Heart left ventricle (tissue), 16 donors: ENCODE measurements around the gene USH1G. TPM values are rescaled to one million over a fixed set of nuclear protein-coding genes. Genes with fewer than 3 reads are reported as not detected.
"Not testable (repeated sequence)": the region's sequence is repeated elsewhere in the genome, so short reads cannot be mapped to it uniquely, and the experiment has no call there.

Experiments
- ATAC-seq, 4 donors: fragments of 200-7000 bp; cut with Tn5 transposase; one replicate each; pipeline ENCODE4 v1.9.1; 2020 to 2022; ENCODE audit warnings: moderate library complexity in 4 of 4, mild to moderate bottlenecking in 3 of 4, moderate number of reproducible peaks in 1 of 4
- DNase-seq, 5 donors: peaks; one replicate each; pipeline ENCODE4 v3.0.0-alpha.2; 2020
- H3K27ac ChIP-seq, 12 donors: fragments of 200-600 bp; sonication (generic) in 4 of 12; one replicate each; pipeline versions ENCODE4 v1.5.0 to v1.8.0; 2016 to 2022; ENCODE audit warnings: mild to moderate bottlenecking in 2 of 12
- H3K27me3 ChIP-seq, 9 donors: fragments of 200-600 bp; sonication (generic) in 2 of 9; one replicate each; pipeline versions ENCODE4 v1.5.1 to v1.8.0; 2016 to 2022; ENCODE audit warnings: mild to moderate bottlenecking in 3 of 9
- H3K36me3 ChIP-seq, 9 donors: fragments of 200-600 bp; sonication (generic) in 2 of 9; one replicate each; pipeline versions ENCODE4 v1.5.0 to v1.8.0; 2018 to 2022; ENCODE audit warnings: mild to moderate bottlenecking in 2 of 9
- H3K4me1 ChIP-seq, 12 donors: fragments of 200-600 bp; sonication (generic) in 4 of 12; one replicate each; pipeline versions ENCODE4 v1.5.0 to v1.8.0; 2016 to 2022; ENCODE audit warnings: mild to moderate bottlenecking in 3 of 12
- H3K4me3 ChIP-seq, 12 donors: fragments of 200-600 bp; sonication (generic) in 4 of 12; one replicate each; pipeline versions ENCODE4 v1.5.0 to v1.8.0; 2017 to 2022; ENCODE audit warnings: mild to moderate bottlenecking in 9 of 12, moderate library complexity in 4 of 12
- H3K9me3 ChIP-seq, 12 donors: fragments of 200-600 bp; sonication (generic) in 4 of 12; one replicate each; pipeline versions ENCODE4 v1.5.0 to v1.8.0; 2016 to 2022; ENCODE audit warnings: mild to moderate bottlenecking in 1 of 12
- CTCF ChIP-seq, 12 donors: fragments of 200-600 bp; sonication (generic) in 4 of 12; IDR thresholded peaks; one replicate each; pipeline versions ENCODE4 v1.5.0 to v1.8.0; 2018 to 2022; ENCODE audit warnings: antibody characterized with exemption in 12 of 12, mild to moderate bottlenecking in 5 of 12
- POLR2A ChIP-seq, 2 donors: fragments of 450-650 bp; IDR thresholded peaks; one replicate each; pipeline ENCODE4 v1.6.1; 2017; ENCODE audit warnings: antibody characterized with exemption in 2 of 2, mild to moderate bottlenecking in 2 of 2, moderate library complexity in 2 of 2
- WGBS, 4 donors: extraction: QIAGEN DNeasy Blood & Tissue Kit in 2 of 4; methylation state at CpG; one replicate each; pipeline versions ENCODE4 v1.1.5 to v1.1.7; 2013 to 2018; 5-methylcytosine and 5-hydroxymethylcytosine counted together
- intact Hi-C, 10 donors: fragments of 100-400 bp; cut with DNase I; formaldehyde crosslinking; loops; one replicate each; pipeline versions ENCODE4 v1.11.1 to v1.14.2; 2022
- polyA plus RNA-seq, 2 donors: library from polyadenylated mRNA; stranded (reverse); fragments of 200-250 nt; gene quantifications; one replicate each; pipeline ENCODE4 v1.2.3, GENCODE V29; 2013
- total RNA-seq, 9 donors: library from RNA; depleted of rRNA in 2 of 9; stranded (reverse); fragments of >200 nt in 2 of 9; fragmentation: NEBNext Ultra II Directional in 3 of 9; extraction: Animal tissue kit (Norgen Biotek cat#: 25700) in 3 of 9; gene quantifications; one replicate each; pipeline versions ENCODE4 v1.1.0 to v1.2.4, GENCODE V29; 2016 to 2023
- donor health status: ischemic (EF 13 %, LVEDD 7.1; RV severe dilation, severe dysfunction).
- donor health status: healthy with polysubstance abuse.
- donor health status: DM: no; HTN: yes; CAD: no.
- donor health status: DM: no; HTN: no; CAD: no.
- donor health status: ischemic (EF 25% LVEDD 6.9; RV normal size, moderate dysfunction).
- donor health status: ischemic (EF 25% LVEDD 5.7; RV mildly dilated, moderate dysfunction).
- donor health status: healthy.
- donor health status: DM: yes; HTN: yes; CAD: no.
- donor health status: ischemic (EF 35%, LVEDD 5.7; RV mildly dilated, moderate dysfunction).
- donor health status: nonischemic (EF 11% LVEDD 7.7; RV severe dilation, severe dysfunction).
- donor health status: DM: yes; HTN: yes; CAD: no.
- donor health status: PGD.
- donor health status: ischemic (EF 29% LVEDD 5.4; RV normal size, mild dysfunction).
- donor health status: nonischemic (EF 23%, LVEDD 6.1; RV moderate dilation, normal function).

USH1G gene
- total and polyA plus RNA-seq, 11 donors: not detected

DNA sequence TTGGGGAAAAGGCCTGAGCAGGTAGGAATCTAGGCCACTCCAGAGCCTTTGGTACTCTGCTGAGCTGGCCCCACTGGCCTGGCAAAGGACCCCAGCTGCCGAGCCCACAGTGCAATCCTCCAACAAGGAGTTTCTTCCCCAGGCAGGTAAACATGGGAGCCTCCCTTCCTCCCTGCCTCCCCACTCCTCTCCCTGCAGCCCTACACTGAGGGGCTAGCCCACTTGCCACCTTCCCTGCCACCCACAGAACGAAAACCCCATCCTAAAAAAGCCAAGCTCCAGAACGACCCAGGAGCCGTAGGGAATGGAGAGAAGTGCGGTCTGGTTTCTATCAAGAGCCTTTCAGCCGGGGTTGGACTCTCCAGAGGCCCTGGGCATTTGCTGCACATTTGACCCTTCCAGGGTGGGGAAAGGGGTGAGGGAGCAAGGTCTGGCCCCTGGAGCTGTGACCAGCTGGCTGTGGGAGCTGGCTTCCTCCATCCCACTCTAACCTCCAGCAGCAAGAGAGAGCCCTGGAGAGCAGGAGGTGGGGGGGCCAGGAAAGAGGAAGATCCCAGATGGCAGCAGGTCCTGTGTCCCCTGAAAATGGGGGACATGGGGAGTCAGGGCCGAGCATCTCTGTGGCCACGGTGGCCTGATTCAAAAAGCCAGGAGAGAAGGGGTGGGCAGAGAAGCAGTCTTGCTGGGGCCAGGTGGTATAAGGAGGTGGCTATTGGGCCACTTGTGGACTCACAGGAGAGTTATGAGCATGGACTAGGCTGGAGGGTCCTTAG lies 48.2 kb upstream of the USH1G start:
- Histone ChIP-seq H3K36me3 (no peaks in the 10 kb centered on the region), H3K4me1 (peaks cover 0 to 26% (median 12%) of the 10 kb centered on the region in 12 donors), H3K9me3 (no peaks in the 10 kb centered on the region), H3K4me3 (peak overlapping the region; percentile 69 to 95 (median 76)), H3K27ac (peak overlapping the region; percentile 52 to 81 (median 70)), H3K27me3 (peaks cover 0 to 25% (median 0%) of the 10 kb centered on the region in 9 donors)
- DNase-seq: no peak
- intact Hi-C loops: loop anchor here in 1 of 10 donors (10.0 kb wide), 1 partner anchor 64 kb away; no protein-coding TSS in a partner anchor
- 54 to 66% (median 57%) methylated on average over 8 of the region's 8 CpGs for WGBS, 4 donors
- TF ChIP-seq CTCF (IDR thresholded peaks at IDR 0.05) (no peak), POLR2A (IDR thresholded peaks at IDR 0.05) (no peak)
- peak in 2 of 4 donors; percentile 19 to 32 for ATAC-seq

DNA sequence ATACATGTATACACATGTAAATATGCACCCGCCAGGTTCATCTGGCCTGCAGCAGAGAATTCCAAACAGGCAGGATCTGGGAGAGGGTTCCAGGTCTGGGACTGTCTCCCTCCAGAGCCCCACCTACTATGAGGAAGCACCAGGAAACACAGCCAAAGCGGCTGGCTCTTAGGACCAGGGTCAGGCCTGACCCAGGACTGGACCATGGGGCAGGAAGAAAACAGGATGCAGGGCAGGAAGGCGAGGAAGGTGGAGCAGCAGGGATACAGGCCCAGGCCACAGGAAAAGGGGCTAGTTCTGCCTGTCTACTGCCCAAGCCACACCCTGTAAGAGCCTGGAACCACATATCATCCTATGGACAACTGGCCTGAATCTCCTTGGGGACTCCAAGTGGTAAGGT lies 47.3 kb upstream of the USH1G start:
- Histone ChIP-seq H3K4me1 (peaks cover 0 to 26% (median 12%) of the 10 kb centered on the region in 12 donors), H3K9me3 (no peaks in the 10 kb centered on the region), H3K4me3 (peak overlapping the region in 11 of 12 donors; percentile 16 to 95 (median 76)), H3K27ac (peak overlapping the region; percentile 52 to 81 (median 70)), H3K36me3 (no peaks in the 10 kb centered on the region), H3K27me3 (peaks cover 0 to 25% (median 0%) of the 10 kb centered on the region in 9 donors)
- no peak for TF ChIP-seq POLR2A (IDR thresholded peaks at IDR 0.05)
- no peak for TF ChIP-seq CTCF (IDR thresholded peaks at IDR 0.05)
- intact Hi-C loops: loop anchor here in 1 of 10 donors (10.0 kb wide), 1 partner anchor 64 kb away; no protein-coding TSS in a partner anchor
- peak; percentile 42 to 84 (median 66) for ATAC-seq
- DNase-seq: peak in 3 of 5 donors; percentile 43 to 61 (median 52)
- WGBS, 4 donors: 46 to 70% (median 67%) methylated on average over 3 of the region's 3 CpGs

DNA sequence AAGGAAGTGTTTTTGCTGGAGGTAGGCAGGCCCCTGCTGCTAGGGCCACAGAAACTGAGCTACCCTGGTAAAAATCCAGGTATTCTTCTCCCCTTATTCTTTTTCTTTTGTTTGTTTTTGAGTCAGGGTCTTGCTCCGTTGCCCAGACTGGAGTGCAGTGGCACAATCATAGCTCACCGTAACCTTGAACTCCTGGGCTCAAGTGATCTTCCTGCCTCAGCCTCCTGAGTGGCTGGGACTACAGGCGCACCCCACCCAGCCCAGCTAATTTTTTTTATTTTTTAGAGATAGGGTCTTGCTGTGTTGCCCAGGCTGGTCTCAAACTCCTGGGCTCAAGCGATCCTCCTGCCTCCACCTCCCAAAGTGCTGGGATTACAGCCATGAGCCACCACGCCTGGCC lies 46.4 kb upstream of the USH1G start:
- not testable (repeated sequence) for ATAC-seq
- WGBS, 4 donors: 89 to 95% (median 92%) methylated on average over 5 of the region's 5 CpGs

GRCh38 chr17:74968361-74968780 lies 45.3 kb upstream of the USH1G start:
- ATAC-seq (no peak), DNase-seq (peak in 1 of 5 donors; percentile 11)
- WGBS, 4 donors: 87 to 92% (median 89%) methylated on average over 4 to 5 of the region's 5 CpGs
- no peak overlapping the region for H3K27ac ChIP-seq
- intact Hi-C loops: loop anchor here in 2 of 10 donors (5.0 to 10.0 kb wide), 2 partner anchors 39 to 156 kb away; no protein-coding TSS in a partner anchor
- no peaks in the 10 kb centered on the region for H3K36me3 ChIP-seq
- no peak overlapping the region for H3K4me3 ChIP-seq
- TF ChIP-seq POLR2A (IDR thresholded peaks at IDR 0.05): no peak
- TF ChIP-seq CTCF (IDR thresholded peaks at IDR 0.05): no peak
- no peaks in the 10 kb centered on the region for H3K9me3 ChIP-seq
- H3K4me1 ChIP-seq: peaks cover 0 to 26% (median 12%) of the 10 kb centered on the region in 12 donors
- peaks cover 0 to 18% (median 0%) of the 10 kb centered on the region in 9 donors for H3K27me3 ChIP-seq

More for the DNA sequence above, 46.4 kb upstream of the USH1G start:
- Histone ChIP-seq H3K27ac (peak overlapping the region in 2 of 12 donors; percentile 41 to 81), H3K4me1 (peaks cover 0 to 26% (median 12%) of the 10 kb centered on the region in 12 donors), H3K27me3 (peaks cover 0 to 22% (median 0%) of the 10 kb centered on the region in 9 donors)
- H3K4me3 ChIP-seq, H3K36me3 ChIP-seq, H3K9me3 ChIP-seq, DNase-seq: not testable (repeated sequence)
- intact Hi-C loops: loop anchor here in 2 of 10 donors (5.0 to 10.0 kb wide), 2 partner anchors 38 to 155 kb away; no protein-coding TSS in a partner anchor
